Measurements from ENCODE around the gene LCN9. TPM values are rescaled to one million over a fixed set of nuclear protein-coding genes. Genes with fewer than 3 reads are reported as not detected.
"Not testable (repeated sequence)": the region's sequence is repeated elsewhere in the genome, so short reads cannot be mapped to it uniquely, and the experiment has no call there.

Gene LCN9
- total RNA-seq, 1 donor from 2014 or later: 1.1 TPM

GRCh38 chr9:135620558-135620957, 42.6 kb upstream of the LCN9 start:
- Mint-ChIP-seq H3K4me1 (ENCODE audit: unreplicated experiment) (no peaks in the 10 kb centered on the region), H3K9me3 (no peaks in the 10 kb centered on the region), H3K27me3 (peaks cover 16% of the 10 kb centered on the region), H3K4me3 (no peak overlapping the region), H3K36me3 (no peaks in the 10 kb centered on the region), H3K27ac (no peak overlapping the region)
- DNase-seq (ENCODE audit: extremely low spot score, unreplicated experiment): no peak
- TF ChIP-seq, protein P1, sequence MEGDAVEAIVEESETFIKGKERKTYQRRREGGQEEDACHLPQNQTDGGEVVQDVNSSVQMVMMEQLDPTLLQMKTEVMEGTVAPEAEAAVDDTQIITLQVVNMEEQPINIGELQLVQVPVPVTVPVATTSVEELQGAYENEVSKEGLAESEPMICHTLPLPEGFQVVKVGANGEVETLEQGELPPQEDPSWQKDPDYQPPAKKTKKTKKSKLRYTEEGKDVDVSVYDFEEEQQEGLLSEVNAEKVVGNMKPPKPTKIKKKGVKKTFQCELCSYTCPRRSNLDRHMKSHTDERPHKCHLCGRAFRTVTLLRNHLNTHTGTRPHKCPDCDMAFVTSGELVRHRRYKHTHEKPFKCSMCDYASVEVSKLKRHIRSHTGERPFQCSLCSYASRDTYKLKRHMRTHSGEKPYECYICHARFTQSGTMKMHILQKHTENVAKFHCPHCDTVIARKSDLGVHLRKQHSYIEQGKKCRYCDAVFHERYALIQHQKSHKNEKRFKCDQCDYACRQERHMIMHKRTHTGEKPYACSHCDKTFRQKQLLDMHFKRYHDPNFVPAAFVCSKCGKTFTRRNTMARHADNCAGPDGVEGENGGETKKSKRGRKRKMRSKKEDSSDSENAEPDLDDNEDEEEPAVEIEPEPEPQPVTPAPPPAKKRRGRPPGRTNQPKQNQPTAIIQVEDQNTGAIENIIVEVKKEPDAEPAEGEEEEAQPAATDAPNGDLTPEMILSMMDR (conservative IDR thresholded peaks at IDR 0.05): no peak

DNA sequence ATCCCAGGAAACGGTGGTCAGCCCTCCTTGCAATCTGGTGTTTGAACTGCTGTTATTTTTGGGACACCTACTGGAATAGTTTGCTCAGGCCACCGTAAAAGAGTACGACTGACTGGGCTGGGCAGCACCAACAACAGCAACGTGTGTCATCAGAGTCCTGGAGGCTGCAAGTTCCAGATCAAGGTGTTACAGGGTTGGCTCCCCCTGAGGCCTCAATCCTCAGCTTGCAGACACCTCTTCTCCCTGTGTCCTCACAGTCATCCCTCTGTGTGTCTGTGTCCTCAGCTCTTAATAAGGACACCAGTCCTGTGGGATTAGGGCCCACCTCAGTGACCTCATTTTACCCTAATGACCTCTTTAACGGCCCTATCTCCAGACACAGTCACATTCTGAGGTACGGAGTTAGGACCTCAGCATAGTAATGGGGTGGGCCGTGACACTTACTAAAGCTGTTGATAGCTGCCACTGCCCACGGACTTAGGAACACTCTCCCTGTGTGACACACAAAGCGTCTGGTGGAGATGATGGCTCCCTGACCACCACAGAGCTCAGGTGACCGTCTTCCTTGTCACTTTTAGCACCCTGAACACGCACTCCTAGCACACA, 40.6 kb upstream of the LCN9 start:
- H3K36me3 Mint-ChIP-seq: no peaks in the 10 kb centered on the region
- DNase-seq (ENCODE audit: extremely low spot score, unreplicated experiment): no peak
- TF ChIP-seq, protein P1 (conservative IDR thresholded peaks at IDR 0.05): no peak
- H3K4me1 Mint-ChIP-seq (ENCODE audit: unreplicated experiment): no peaks in the 10 kb centered on the region
- peaks cover 25% of the 10 kb centered on the region for H3K27me3 Mint-ChIP-seq
- H3K9me3 Mint-ChIP-seq: no peaks in the 10 kb centered on the region
- H3K4me3 Mint-ChIP-seq: no peak overlapping the region
- no peak overlapping the region for H3K27ac Mint-ChIP-seq

GRCh38 chr9:135624282-135624681, 38.8 kb upstream of the LCN9 start:
- H3K4me1 Mint-ChIP-seq (ENCODE audit: unreplicated experiment): no peaks in the 10 kb centered on the region
- no peak overlapping the region for H3K4me3 Mint-ChIP-seq
- no peak overlapping the region for H3K27ac Mint-ChIP-seq
- H3K36me3 Mint-ChIP-seq: no peaks in the 10 kb centered on the region
- TF ChIP-seq, protein P1 (conservative IDR thresholded peaks at IDR 0.05): no peak
- H3K27me3 Mint-ChIP-seq: peaks cover 23% of the 10 kb centered on the region
- no peaks in the 10 kb centered on the region for H3K9me3 Mint-ChIP-seq
- DNase-seq (ENCODE audit: extremely low spot score, unreplicated experiment): no peak

DNA sequence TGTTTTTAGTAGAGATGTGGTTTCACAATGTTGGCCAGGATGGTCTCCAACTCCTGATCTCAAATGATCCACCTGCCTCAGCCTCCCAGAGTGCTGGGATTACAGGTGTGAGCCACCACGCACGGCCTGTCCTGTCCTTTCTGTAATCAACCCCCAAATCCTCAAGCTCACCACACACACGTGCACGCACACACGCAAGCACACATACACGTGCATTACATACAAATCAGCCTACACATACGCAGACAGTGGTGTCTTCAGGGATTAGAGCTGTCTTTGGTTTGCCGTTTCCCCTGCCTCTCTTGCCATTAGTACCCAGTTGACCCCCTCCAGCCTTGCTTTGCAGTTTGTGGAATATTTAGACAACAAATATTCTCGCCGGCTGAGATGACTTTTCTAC, 30.3 kb upstream of the LCN9 start:
- H3K4me3 Mint-ChIP-seq: no peak overlapping the region
- H3K27me3 Mint-ChIP-seq: peaks cover 25% of the 10 kb centered on the region
- H3K36me3 Mint-ChIP-seq: no peaks in the 10 kb centered on the region
- H3K9me3 Mint-ChIP-seq: no peaks in the 10 kb centered on the region
- TF ChIP-seq, protein P1 (conservative IDR thresholded peaks at IDR 0.05): no peak
- no peak for DNase-seq (ENCODE audit: extremely low spot score, unreplicated experiment)
- H3K4me1 Mint-ChIP-seq (ENCODE audit: unreplicated experiment): no peaks in the 10 kb centered on the region
- H3K27ac Mint-ChIP-seq: no peak overlapping the region

- not testable (repeated sequence) for H3K9me3 Mint-ChIP-seq; DNase-seq (ENCODE audit: extremely low spot score, unreplicated experiment); H3K36me3 Mint-ChIP-seq; H3K4me1 Mint-ChIP-seq (ENCODE audit: unreplicated experiment); H3K27ac Mint-ChIP-seq; H3K4me3 Mint-ChIP-seq
- peaks cover 21% of the 10 kb centered on the region for H3K27me3 Mint-ChIP-seq
Observed at GRCh38 chr9:135636930-135637530, 26.1 kb upstream of the LCN9 start.

DNA sequence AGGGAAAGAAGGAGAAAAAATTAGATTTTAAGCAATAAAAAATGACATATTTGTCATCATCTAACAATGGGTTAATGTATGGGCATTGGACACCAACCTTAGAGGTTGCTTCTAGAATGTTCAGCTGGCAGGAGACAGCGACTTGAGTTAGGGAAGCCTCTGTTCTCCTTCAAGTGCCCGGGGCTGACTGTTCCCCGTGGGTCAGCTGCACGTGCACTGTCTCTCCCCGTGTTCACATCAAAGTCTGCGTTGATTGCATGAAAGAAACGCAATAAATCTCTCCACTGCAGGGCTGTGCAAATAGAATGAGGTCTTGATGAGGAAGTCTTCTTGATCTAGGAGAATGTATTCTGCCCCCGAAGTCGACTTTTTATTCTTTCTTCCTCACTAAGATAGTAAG, 23.9 kb upstream of the LCN9 start, which contains the start of gene GLT6D1:
GLT6D1 (minus strand) TSS at position 345 of the 400 bp plus-strand sequence. CDS start 353 bp downstream, outside the sequence.
- H3K4me1 Mint-ChIP-seq (ENCODE audit: unreplicated experiment): no peaks in the 10 kb centered on the region
- H3K36me3 Mint-ChIP-seq: no peaks in the 10 kb centered on the region
- peaks cover 24% of the 10 kb centered on the region for H3K27me3 Mint-ChIP-seq
- H3K27ac Mint-ChIP-seq: no peak within 1 kb of the TSS
- TF ChIP-seq, protein P1 (conservative IDR thresholded peaks at IDR 0.05): no peak
- no peaks in the 10 kb centered on the region for H3K9me3 Mint-ChIP-seq
- no peak for DNase-seq (ENCODE audit: extremely low spot score, unreplicated experiment)
- H3K4me3 Mint-ChIP-seq: no peak within 1 kb of the TSS

All from type B pancreatic cell (in vitro differentiated cells).